ENCODE measurements around the gene RRBP1.
"Not testable (repeated sequence)": the region's sequence is repeated elsewhere in the genome, so short reads cannot be mapped to it uniquely, and the experiment has no call there.

The RRBP1 gene

GRCh38 chr20:17659801-17660200 lies 22.2 kb downstream of the RRBP1 start:
- DNase-seq = no peak

- not testable (repeated sequence) for DNase-seq
Measured at GRCh38 chr20:17659344-17659743, 22.7 kb downstream of the RRBP1 start.

GRCh38 chr20:17658648-17658993 lies 23.4 kb downstream of the RRBP1 start:
- no peak for DNase-seq

GRCh38 chr20:17657898-17658647 lies 24.0 kb downstream of the RRBP1 start:
- DNase-seq = no peak

- DNase-seq = no peak
Measured at GRCh38 chr20:17657079-17657825, 24.8 kb downstream of the RRBP1 start.

- no peak for DNase-seq
Measured at GRCh38 chr20:17655865-17656479, 26.1 kb downstream of the RRBP1 start.

GRCh38 chr20:17655286-17655651 lies 26.8 kb downstream of the RRBP1 start:
- no peak for DNase-seq

GRCh38 chr20:17654649-17655285 lies 27.3 kb downstream of the RRBP1 start:
- peak; percentile 11 for DNase-seq

- DNase-seq = no peak
Measured at GRCh38 chr20:17653835-17654648, 28.0 kb downstream of the RRBP1 start.

- DNase-seq = no peak
Measured at GRCh38 chr20:17652411-17652810, 29.6 kb downstream of the RRBP1 start.

- DNase-seq = no peak
Measured at GRCh38 chr20:17651760-17652388, 30.2 kb downstream of the RRBP1 start.

- DNase-seq = no peak
Measured at GRCh38 chr20:17651129-17651759, 30.8 kb downstream of the RRBP1 start.

- DNase-seq = no peak
Measured at GRCh38 chr20:17650301-17651128, 31.5 kb downstream of the RRBP1 start.

- DNase-seq = peak; percentile 28
Measured at GRCh38 chr20:17648791-17649730, 33.0 kb downstream of the RRBP1 start.

- DNase-seq = no peak
Measured at GRCh38 chr20:17648315-17648646, 33.8 kb downstream of the RRBP1 start.

GRCh38 chr20:17647391-17648314 lies 34.4 kb downstream of the RRBP1 start:
- DNase-seq = no peak

GRCh38 chr20:17646961-17647301 lies 35.1 kb downstream of the RRBP1 start:
- no peak for DNase-seq

GRCh38 chr20:17646209-17646960 lies 35.7 kb downstream of the RRBP1 start:
- no peak for DNase-seq
